DND-41 (cell line): ENCODE measurements around the gene DDX27.

ENCODE experiments used
- ATAC-seq: fragments of 200-7000 bp; cut with Tn5 transposase; 3 replicates; pipeline ENCODE4 v1.9.1; 2021; ENCODE audit warnings: low read depth; ENCODE audit not compliant: insufficient read depth
- DNase-seq: peaks from one replicate; pipeline ENCODE4 v3.0.0-alpha.2; 2020
- H2AFZ ChIP-seq: 2 replicates; pipeline ENCODE4 v1.6.0; 2012; ENCODE audit warnings: low read depth, low read length
- H3K27ac ChIP-seq: 2 replicates; pipeline ENCODE4 v1.5.1; 2012; ENCODE audit warnings: low read length, inconsistent platforms
- H3K27me3 ChIP-seq: fragments of 200-600 bp; sonication (generic); 2 replicates; pipeline ENCODE4 v1.6.0; 2012; ENCODE audit warnings: low read length, mild to moderate bottlenecking, inconsistent platforms; ENCODE audit not compliant: insufficient read depth, poor library complexity
- H3K36me3 ChIP-seq: 2 replicates; pipeline ENCODE4 v1.5.1; 2012; ENCODE audit warnings: low read length, inconsistent platforms; ENCODE audit not compliant: insufficient read depth
- H3K4me1 ChIP-seq: 2 replicates; pipeline ENCODE4 v1.5.1; 2012; ENCODE audit warnings: mild to moderate bottlenecking, low read length; ENCODE audit not compliant: insufficient read depth
- H3K4me2 ChIP-seq: 2 replicates; pipeline ENCODE4 v1.6.0; 2012; ENCODE audit warnings: mild to moderate bottlenecking, moderate library complexity, low read length, inconsistent platforms; ENCODE audit not compliant: insufficient read depth
- H3K4me3 ChIP-seq, 2 experiments: fragments of 200-600 bp in 1 of 2; shearing (Covaris generic) in 1 of 2; 2 replicates each; pipeline ENCODE4 v1.5.1; 2012 to 2016; ENCODE audit warnings: inconsistent platforms in 2 of 2, low read length in 2 of 2, mild to moderate bottlenecking in 2 of 2, low read depth in 1 of 2, moderate library complexity in 1 of 2
- H3K79me2 ChIP-seq: 2 replicates; pipeline ENCODE4 v1.6.0; 2012; ENCODE audit warnings: low read length, inconsistent platforms; ENCODE audit not compliant: insufficient read depth
- H3K9ac ChIP-seq: 2 replicates; pipeline ENCODE4 v1.6.0; 2012; ENCODE audit warnings: low read depth, mild to moderate bottlenecking, inconsistent platforms, low read length, moderate library complexity
- H3K9me3 ChIP-seq: 2 replicates; pipeline ENCODE4 v1.5.1; 2012; ENCODE audit warnings: low read length, moderate library complexity, mild to moderate bottlenecking, inconsistent platforms; ENCODE audit not compliant: insufficient read depth, severe bottlenecking
- H4K20me1 ChIP-seq: 2 replicates; pipeline ENCODE4 v1.6.0; 2012; ENCODE audit warnings: low read length; ENCODE audit not compliant: insufficient read depth
- CTCF ChIP-seq: IDR thresholded peaks from 2 replicates; pipeline ENCODE4 v1.5.1; 2012; ENCODE audit warnings: borderline replicate concordance, low read length, moderate library complexity, mild to moderate bottlenecking; ENCODE audit not compliant: poor library complexity, severe bottlenecking; ENCODE audit errors: extremely low read depth
- EZH2 ChIP-seq: IDR thresholded peaks from 3 replicates; pipeline ENCODE4 v1.6.1; 2012; ENCODE audit warnings: borderline replicate concordance, low read depth, mild to moderate bottlenecking, moderate library complexity, low read length, inconsistent platforms; ENCODE audit not compliant: severe bottlenecking

Gene DDX27

GRCh38 chr20:49234831-49235230 is 15.6 kb downstream of the DDX27 start:
- no peak for DNase-seq
- H3K9ac ChIP-seq, result no peak overlapping the region
- no peak overlapping the region for H2AFZ ChIP-seq

GRCh38 chr20:49236301-49236700 is 17.1 kb downstream of the DDX27 start:
- peaks cover 87% of the 10 kb centered on the region for H3K36me3 ChIP-seq
- H3K27ac ChIP-seq, result no peak overlapping the region
- H2AFZ ChIP-seq, result no peak overlapping the region
- no peak overlapping the region for H3K4me2 ChIP-seq
- no peak for DNase-seq
- H3K4me1 ChIP-seq, result no peaks in the 10 kb centered on the region
- no peak overlapping the region for H3K4me3 ChIP-seq
- no peaks in the 10 kb centered on the region for H4K20me1 ChIP-seq
- no peak overlapping the region for H3K9ac ChIP-seq
- TF ChIP-seq EZH2, result no peak
- no peak for TF ChIP-seq CTCF
- H3K79me2 ChIP-seq, result no peaks in the 10 kb centered on the region
- ATAC-seq, result no peak
- H3K27me3 ChIP-seq, result no peaks in the 10 kb centered on the region
- no peaks in the 10 kb centered on the region for H3K9me3 ChIP-seq

More at GRCh38 chr20:49234831-49235230, 15.6 kb downstream of the DDX27 start:
- Histone ChIP-seq H3K79me2 (no peaks in the 10 kb centered on the region), H3K4me3 (no peak overlapping the region), H3K4me1 (no peaks in the 10 kb centered on the region), H4K20me1 (peaks cover 3% of the 10 kb centered on the region; the same call in 1 of the 2 replicates), H3K27me3 (no peaks in the 10 kb centered on the region), H3K27ac (no peak overlapping the region), H3K9me3 (no peaks in the 10 kb centered on the region), H3K36me3 (peaks cover 90% of the 10 kb centered on the region), H3K4me2 (no peak overlapping the region)
- ATAC-seq, result no peak
- no peak for TF ChIP-seq CTCF
- no peak for TF ChIP-seq EZH2

GRCh38 chr20:49237531-49237930 is 18.3 kb downstream of the DDX27 start:
- H3K4me1 ChIP-seq, result no peaks in the 10 kb centered on the region
- H3K27me3 ChIP-seq, result no peaks in the 10 kb centered on the region
- TF ChIP-seq CTCF (no peak), EZH2 (no peak)
- H4K20me1 ChIP-seq, result no peaks in the 10 kb centered on the region
- H3K79me2 ChIP-seq, result no peaks in the 10 kb centered on the region
- H3K27ac ChIP-seq, result no peak overlapping the region
- no peak overlapping the region for H3K9ac ChIP-seq
- no peak overlapping the region for H3K4me3 ChIP-seq
- no peak for DNase-seq
- H3K9me3 ChIP-seq, result no peaks in the 10 kb centered on the region
- H3K4me2 ChIP-seq, result no peak overlapping the region
- H3K36me3 ChIP-seq, result peaks cover 91% of the 10 kb centered on the region
- H2AFZ ChIP-seq, result no peak overlapping the region
- ATAC-seq, result no peak
